SH-SY5Y (cell line): ENCODE data around the gene HOXC13.

ENCODE experiments used
- GATA2 ChIP-seq: IDR thresholded peaks from 2 replicates; pipeline ENCODE4 v1.6.1; 2011; ENCODE audit warnings: mild to moderate bottlenecking, low read depth, low read length
- GATA3 ChIP-seq: IDR thresholded peaks from 2 replicates; pipeline ENCODE4 v1.6.1; 2011; ENCODE audit warnings: low read depth, mild to moderate bottlenecking, low read length, moderate library complexity

The HOXC13 gene

DNA sequence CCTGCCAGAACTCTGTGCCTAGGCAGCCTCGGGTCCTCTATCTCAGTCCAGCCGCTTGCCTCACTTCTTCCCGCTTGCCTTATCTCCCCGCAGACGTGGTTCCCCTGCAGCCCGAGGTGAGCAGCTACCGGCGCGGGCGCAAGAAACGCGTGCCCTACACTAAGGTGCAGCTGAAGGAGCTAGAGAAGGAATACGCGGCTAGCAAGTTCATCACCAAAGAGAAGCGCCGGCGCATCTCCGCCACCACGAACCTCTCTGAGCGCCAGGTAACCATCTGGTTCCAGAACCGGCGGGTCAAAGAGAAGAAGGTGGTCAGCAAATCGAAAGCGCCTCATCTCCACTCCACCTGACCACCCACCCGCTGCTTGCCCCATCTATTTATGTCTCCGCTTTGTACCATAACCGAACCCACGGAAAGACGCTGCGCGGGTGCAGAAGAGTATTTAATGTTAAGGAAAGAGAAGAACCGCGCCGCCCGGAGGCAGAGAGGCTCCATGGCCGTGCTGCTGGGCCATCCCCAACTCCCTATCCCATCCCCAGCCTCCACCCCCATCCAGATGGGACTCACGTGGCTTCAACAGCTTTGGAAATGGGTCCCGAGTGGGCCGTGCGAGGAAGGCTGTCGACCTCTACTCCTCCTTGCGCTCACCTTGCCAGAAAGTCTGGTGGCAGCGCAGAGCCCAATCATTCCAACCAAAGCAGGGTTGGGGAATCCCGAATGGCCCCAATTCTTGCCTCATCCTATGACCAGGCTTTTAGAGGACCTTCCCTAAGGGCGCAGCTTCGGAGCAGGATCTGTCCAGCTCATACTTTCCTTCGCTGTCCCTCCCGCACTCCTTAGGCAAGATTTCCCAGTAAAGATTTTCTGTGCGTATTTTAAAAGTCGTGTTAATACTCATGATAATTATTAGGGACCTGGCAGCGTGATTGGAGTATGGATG is 6.5 kb downstream of the HOXC13 start:
- TF ChIP-seq GATA3 (no peak), GATA2 (no peak)

GRCh38 chr12:53947743-53948142 is 9.1 kb downstream of the HOXC13 start:
- TF ChIP-seq GATA3, result no peak
- no peak for TF ChIP-seq GATA2

DNA sequence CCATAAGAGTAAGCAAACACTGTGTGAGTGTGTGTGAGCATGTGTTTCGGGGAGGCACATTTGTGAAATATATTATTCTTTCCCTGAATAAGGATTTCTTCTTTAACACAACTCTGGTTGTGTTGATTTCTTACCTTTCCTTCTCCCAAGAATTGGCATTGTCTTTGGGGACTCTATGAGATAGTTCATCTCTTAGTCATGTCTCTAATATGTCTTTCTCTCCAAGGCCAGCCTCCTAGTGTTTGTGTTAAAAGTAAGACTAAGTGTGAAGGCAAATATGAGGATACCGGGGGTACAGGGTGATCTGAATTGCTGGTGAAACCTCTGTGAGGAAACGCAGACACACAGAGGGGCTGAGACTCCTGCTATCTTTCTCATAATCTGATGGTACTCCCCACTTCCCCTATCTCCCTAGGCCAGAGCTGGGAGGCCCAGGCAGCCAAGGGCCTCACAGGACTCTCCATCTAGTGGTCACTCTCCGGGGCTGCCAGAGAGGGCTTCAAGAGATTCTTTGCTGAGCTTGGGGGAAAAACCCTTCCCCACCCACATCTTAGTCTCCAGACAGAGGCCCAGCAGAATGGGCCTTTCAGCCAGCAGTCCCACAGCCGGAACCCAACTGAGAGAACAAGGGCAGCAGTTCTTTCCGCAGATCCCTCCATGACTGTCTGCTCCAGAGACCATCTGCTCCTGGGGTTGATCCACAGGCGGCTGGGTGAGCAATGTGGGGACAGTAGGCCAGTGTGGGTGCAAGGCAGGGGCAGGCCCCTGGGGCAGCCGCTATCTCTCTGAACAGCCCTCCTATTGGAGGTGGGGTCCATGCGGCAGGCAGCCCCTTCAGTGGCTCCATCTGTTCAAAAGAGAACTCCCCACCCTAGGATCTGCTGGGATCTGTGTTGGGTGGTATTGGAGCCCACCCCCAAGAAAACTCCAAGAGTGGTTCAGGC is 10.3 kb downstream of the HOXC13 start:
- TF ChIP-seq GATA3, result no peak
- TF ChIP-seq GATA2, result no peak

GRCh38 chr12:53949631-53950436 is 11.2 kb downstream of the HOXC13 start:
- TF ChIP-seq GATA3 (no peak), GATA2 (no peak)

DNA sequence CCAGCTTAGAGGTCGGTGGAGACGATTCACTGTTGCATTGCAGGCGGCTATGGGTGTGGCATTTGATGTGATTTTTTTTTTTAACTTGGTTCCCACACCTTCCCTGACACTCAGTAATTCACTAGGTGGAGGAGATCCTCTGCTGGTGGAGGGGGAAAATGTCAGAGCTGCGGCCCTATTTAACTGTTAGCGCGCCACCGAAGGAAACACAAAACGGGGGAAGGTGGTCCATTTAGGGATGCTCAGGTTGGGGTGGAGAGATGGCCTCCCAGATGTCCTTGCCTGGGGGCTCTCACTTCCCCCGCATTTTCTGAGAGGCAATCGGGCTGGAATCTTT is 11.8 kb downstream of the HOXC13 start:
- TF ChIP-seq GATA3, result no peak
- TF ChIP-seq GATA2, result no peak

GRCh38 chr12:53950789-53951576 is 12.4 kb downstream of the HOXC13 start:
- TF ChIP-seq GATA3 (no peak), GATA2 (no peak)

DNA sequence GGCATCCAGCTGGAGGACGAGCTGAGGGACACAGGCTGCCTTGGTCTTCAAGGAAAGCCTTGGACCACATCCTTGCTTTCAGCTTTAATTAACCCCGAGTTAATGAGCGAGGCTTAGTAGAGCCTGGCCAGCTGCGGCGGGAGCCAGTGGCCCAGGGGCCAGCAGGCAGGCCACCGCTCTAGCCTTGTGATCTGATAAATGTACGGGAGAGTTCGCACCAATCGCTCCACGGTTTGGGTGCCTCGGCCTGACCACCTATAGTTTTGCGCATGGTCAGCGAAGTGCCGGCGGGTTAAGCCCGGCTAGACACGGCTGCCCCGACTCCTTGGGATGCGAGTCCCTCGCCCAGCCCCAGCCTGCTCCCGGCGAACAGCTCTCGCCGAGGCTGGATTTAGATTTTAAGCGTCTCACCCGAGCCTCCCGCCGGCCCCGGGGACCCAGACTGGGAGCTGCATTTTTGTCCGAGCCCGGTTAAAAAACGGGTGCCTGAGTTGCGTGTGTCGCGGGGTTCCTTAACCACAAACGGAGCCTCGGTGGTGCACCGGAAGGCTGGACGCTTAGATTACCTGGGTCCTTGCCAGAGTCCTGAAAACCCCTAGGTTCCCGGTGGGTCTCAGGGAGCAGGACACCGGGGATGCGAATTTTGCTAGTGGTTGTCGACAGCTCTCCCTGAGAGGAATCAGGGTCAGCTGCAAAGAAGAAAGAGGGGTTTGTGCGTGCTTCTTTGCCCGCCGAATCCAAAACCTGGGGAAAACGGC is 13.1 kb downstream of the HOXC13 start:
- TF ChIP-seq GATA3 (no peak), GATA2 (no peak)

- TF ChIP-seq GATA3 (no peak), GATA2 (no peak)
Measured at GRCh38 chr12:53952335-53952694, 13.7 kb downstream of the HOXC13 start.

DNA sequence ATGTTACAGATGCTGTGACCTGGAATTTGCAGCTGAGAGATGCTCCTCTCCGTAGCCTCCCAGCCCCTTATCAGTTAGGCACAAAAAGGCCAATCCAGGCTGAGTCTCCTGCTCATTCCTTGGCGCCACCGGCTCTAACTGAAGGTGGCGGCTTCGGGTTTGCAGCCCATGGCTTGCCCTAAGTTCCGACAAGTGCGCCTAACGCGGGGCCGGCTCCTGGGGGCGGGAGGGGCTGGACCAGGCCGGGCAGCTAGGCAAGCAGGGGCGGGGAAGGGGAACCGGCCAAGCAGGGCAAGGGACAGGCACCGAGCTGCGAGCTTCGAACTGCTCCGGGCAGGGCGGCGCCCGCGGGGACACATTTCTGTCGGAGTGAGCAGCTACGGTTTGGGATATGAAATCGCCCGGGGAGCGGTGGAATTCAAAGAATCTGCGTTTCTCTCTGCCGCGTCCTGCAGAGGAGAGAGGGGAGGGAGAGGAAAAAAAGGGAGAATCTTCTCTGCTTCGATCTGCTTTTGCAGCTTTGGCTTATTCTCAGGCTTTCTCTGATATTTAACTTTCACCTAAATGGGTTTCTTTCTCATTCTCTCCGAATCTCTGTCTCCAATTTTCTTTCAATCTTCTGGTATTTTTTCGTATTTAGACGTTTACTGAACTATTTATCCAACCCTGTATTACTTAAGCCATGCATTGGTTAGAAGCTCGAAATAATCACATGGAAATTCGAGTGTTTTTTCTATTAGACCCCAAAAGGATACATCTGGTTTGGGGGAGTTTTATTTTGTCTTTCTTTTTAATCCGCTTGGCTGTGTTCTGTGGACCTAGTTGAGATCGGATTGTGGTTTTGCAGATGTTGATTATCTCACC is 14.5 kb downstream of the HOXC13 start:
- TF ChIP-seq GATA3 (no peak), GATA2 (no peak)

- TF ChIP-seq GATA2, result no peak
- no peak for TF ChIP-seq GATA3
Measured at GRCh38 chr12:53953831-53954693, 15.4 kb downstream of the HOXC13 start.

DNA sequence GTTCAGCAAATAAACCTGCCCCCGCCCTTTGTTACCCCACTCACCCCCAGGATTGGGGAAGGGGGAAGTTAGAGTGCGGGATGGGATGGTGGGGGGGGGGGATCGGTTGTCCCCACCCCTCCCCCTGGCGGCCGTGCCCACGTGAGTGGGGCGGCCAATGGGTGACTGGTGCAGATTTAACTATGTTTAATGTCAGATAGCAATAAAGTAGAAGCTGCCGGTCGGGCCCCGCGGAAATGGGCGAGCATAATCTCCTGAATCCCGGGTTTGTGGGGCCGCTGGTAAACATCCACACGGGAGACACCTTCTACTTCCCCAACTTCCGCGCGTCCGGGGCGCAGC is 16.0 kb downstream of the HOXC13 start, which contains the start of gene HOXC12:
Gene HOXC12 (plus strand): TSS at position 210 of the 342 bp plus-strand sequence. CDS start 27 bp downstream, at position 237.
- no peak for TF ChIP-seq GATA2
- no peak for TF ChIP-seq GATA3
